Tibial nerve (tissue), 3 donors: ENCODE results near the gene SIVA1.

Experiments
- POLR2A ChIP-seq, 2 donors: fragments of 450-650 bp; IDR thresholded peaks; one replicate each; pipeline ENCODE4 v1.6.1; 2017; ENCODE audit warnings: antibody characterized with exemption in 2 of 2, mild to moderate bottlenecking in 2 of 2, moderate library complexity in 2 of 2
- TF ChIP-seq, protein P1 (sequence below), 5 experiments: fragments of 200-600 bp in 3 of 5; fragments of 450-650 bp in 2 of 5; sonication (generic) in 3 of 5; IDR thresholded peaks; one replicate each; pipeline ENCODE4 v1.5.1; 2016 to 2019; ENCODE audit warnings: antibody characterized with exemption in 5 of 5, mild to moderate bottlenecking in 3 of 5, moderate library complexity in 2 of 5

DNA sequence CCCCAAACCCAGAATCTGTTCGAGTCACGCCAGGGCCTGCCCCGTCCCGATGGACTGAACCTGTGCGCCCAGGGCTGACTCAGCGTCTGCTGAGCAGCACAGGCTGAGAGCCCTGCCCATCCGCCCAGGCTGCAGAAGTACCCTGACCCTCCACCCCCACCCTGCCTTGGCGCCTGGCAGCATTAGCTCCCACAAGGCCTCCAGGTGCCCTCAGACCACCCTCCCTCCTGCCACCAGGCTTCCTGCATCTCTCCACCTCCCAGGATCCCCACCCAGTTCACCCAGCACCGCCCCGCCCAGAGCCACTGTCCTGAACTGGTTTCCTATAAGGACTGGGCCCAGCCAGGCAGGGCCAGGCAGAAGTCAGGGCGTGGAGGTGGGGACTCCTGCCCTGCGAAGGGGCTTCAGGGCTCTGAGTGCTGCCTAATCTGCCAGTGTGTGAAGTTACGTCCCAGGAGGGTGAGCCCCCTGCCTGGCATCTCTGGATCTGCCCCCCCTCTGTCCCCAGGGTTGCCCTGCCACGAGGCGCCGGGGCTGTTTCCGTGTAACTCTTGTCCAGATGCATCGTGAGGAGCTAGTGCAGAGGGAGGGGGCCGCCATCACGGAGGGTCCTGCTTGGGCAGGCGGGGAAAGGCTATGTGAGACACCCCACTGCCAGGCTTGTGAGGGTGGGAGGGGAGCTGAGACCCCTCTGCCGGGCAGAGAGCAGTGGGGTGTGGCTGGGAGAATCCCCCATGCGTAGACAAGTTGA, 19.8 kb upstream of the SIVA1 start:
- TF ChIP-seq, protein P1, sequence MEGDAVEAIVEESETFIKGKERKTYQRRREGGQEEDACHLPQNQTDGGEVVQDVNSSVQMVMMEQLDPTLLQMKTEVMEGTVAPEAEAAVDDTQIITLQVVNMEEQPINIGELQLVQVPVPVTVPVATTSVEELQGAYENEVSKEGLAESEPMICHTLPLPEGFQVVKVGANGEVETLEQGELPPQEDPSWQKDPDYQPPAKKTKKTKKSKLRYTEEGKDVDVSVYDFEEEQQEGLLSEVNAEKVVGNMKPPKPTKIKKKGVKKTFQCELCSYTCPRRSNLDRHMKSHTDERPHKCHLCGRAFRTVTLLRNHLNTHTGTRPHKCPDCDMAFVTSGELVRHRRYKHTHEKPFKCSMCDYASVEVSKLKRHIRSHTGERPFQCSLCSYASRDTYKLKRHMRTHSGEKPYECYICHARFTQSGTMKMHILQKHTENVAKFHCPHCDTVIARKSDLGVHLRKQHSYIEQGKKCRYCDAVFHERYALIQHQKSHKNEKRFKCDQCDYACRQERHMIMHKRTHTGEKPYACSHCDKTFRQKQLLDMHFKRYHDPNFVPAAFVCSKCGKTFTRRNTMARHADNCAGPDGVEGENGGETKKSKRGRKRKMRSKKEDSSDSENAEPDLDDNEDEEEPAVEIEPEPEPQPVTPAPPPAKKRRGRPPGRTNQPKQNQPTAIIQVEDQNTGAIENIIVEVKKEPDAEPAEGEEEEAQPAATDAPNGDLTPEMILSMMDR (IDR thresholded peaks at IDR 0.05), result no peak
- no peak for TF ChIP-seq POLR2A (IDR thresholded peaks at IDR 0.05)
